Neural progenitor cell (in vitro differentiated cells): ENCODE data around the gene SLC23A1. TPM values are rescaled to one million over a fixed set of nuclear protein-coding genes. Genes with fewer than 3 reads are reported as not detected.

Source experiments
- DNase-seq: peaks from one replicate; pipeline ENCODE4 v3.0.0-alpha.2; 2016; ENCODE audit warnings: low spot score
- H2AFZ ChIP-seq: fragments of 200-600 bp; sonication (generic); replicated peaks from 2 replicates; pipeline ENCODE4 v1.6.1; 2016; ENCODE audit warnings: antibody characterized with exemption
- H3F3A ChIP-seq: fragments of 200-600 bp; sonication (generic); 2 replicates; pipeline ENCODE4 v1.6.1; 2016; ENCODE audit warnings: antibody characterized with exemption, low read depth
- H3K27ac ChIP-seq: fragments of 200-600 bp; sonication (generic); 2 replicates; pipeline ENCODE4 v1.5.1; 2016; ENCODE audit warnings: mild to moderate bottlenecking
- H3K27me3 ChIP-seq: fragments of 200-600 bp; sonication (generic); 2 replicates; pipeline ENCODE4 v1.6.1; 2016; ENCODE audit warnings: mild to moderate bottlenecking, moderate library complexity
- H3K36me3 ChIP-seq: fragments of 200-600 bp; sonication (generic); 2 replicates; pipeline ENCODE4 v1.5.1; 2016
- H3K4me1 ChIP-seq: fragments of 200-600 bp; sonication (generic); 2 replicates; pipeline ENCODE4 v1.6.1; 2016; ENCODE audit warnings: mixed run types
- H3K4me2 ChIP-seq: fragments of 200-600 bp; sonication (generic); 2 replicates; pipeline ENCODE4 v1.6.1; 2016
- H3K4me3 ChIP-seq: fragments of 200-600 bp; sonication (generic); 2 replicates; pipeline ENCODE4 v1.5.1; 2016
- H3K79me2 ChIP-seq: fragments of 200-600 bp; sonication (generic); 2 replicates; pipeline ENCODE4 v1.6.1; 2016; ENCODE audit warnings: low read depth
- H3K9ac ChIP-seq: fragments of 200-600 bp; sonication (generic); 2 replicates; pipeline ENCODE4 v1.6.1; 2016
- H3K9me3 ChIP-seq: fragments of 200-600 bp; sonication (generic); 2 replicates; pipeline ENCODE4 v1.5.1; 2016; ENCODE audit warnings: low read depth
- H4K20me1 ChIP-seq: fragments of 200-600 bp; sonication (generic); 2 replicates; pipeline ENCODE4 v1.6.1; 2016; ENCODE audit warnings: low read depth
- H3K27ac Mint-ChIP-seq: 3 replicates; pipeline ENCODE4 v1.8.0; 2021; ENCODE audit warnings: mixed read lengths
- H3K27me3 Mint-ChIP-seq: 2 replicates; pipeline ENCODE4 v1.8.0; 2022; ENCODE audit warnings: low read depth, mild to moderate bottlenecking, inconsistent platforms, moderate library complexity, mixed read lengths; ENCODE audit not compliant: insufficient read depth
- H3K36me3 Mint-ChIP-seq: 3 replicates; pipeline ENCODE4 v1.8.0; 2021; ENCODE audit warnings: mixed read lengths
- H3K4me1 Mint-ChIP-seq: 3 replicates; pipeline ENCODE4 v1.8.0; 2021; ENCODE audit warnings: mixed read lengths
- H3K4me3 Mint-ChIP-seq: 3 replicates; pipeline ENCODE4 v1.8.0; 2021; ENCODE audit warnings: mild to moderate bottlenecking, moderate library complexity, mixed read lengths
- H3K9me3 Mint-ChIP-seq: 3 replicates; pipeline ENCODE4 v1.8.0; 2020; ENCODE audit warnings: mixed read lengths
- EZH2 ChIP-seq: fragments of 200-600 bp; sonication (generic); IDR thresholded peaks from 2 replicates; pipeline ENCODE4 v1.6.1; 2017; ENCODE audit warnings: antibody characterized with exemption, mild to moderate bottlenecking, moderate library complexity
- EZH2phosphoT487 ChIP-seq: fragments of 200-600 bp; sonication (generic); IDR thresholded peaks from 2 replicates; pipeline ENCODE4 v1.6.1; 2017; ENCODE audit warnings: antibody characterized with exemption
- total RNA-seq: library from RNA; depleted of rRNA; stranded (reverse); fragments of >200 nt; gene quantifications from 2 replicates; pipeline ENCODE4 v1.2.3, GENCODE V29; 2015; ENCODE audit warnings: low replicate concordance
- TF ChIP-seq, protein P1 (sequence below): fragments of 200-600 bp; sonication (generic); IDR thresholded peaks from 2 replicates; pipeline ENCODE4 v1.5.1; 2017; ENCODE audit warnings: antibody characterized with exemption, mild to moderate bottlenecking

Gene SLC23A1
- total RNA-seq, 1 donor from 2014 or later, result not detected

- TF ChIP-seq EZH2phosphoT487 (no peak), EZH2 (no peak)
- TF ChIP-seq, protein P1, sequence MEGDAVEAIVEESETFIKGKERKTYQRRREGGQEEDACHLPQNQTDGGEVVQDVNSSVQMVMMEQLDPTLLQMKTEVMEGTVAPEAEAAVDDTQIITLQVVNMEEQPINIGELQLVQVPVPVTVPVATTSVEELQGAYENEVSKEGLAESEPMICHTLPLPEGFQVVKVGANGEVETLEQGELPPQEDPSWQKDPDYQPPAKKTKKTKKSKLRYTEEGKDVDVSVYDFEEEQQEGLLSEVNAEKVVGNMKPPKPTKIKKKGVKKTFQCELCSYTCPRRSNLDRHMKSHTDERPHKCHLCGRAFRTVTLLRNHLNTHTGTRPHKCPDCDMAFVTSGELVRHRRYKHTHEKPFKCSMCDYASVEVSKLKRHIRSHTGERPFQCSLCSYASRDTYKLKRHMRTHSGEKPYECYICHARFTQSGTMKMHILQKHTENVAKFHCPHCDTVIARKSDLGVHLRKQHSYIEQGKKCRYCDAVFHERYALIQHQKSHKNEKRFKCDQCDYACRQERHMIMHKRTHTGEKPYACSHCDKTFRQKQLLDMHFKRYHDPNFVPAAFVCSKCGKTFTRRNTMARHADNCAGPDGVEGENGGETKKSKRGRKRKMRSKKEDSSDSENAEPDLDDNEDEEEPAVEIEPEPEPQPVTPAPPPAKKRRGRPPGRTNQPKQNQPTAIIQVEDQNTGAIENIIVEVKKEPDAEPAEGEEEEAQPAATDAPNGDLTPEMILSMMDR, result no peak
Measured at GRCh38 chr5:139343476-139343875, 39.6 kb downstream of the SLC23A1 start.

GRCh38 chr5:139342423-139342723, 40.7 kb downstream of the SLC23A1 start:
- Mint-ChIP-seq H3K4me3 (peak overlapping the region; percentile 95), H3K9me3 (peaks cover 3% of the 10 kb centered on the region), H3K27ac (peak overlapping the region; percentile 98), H3K4me1 (peaks cover 26% of the 10 kb centered on the region), H3K27me3 (peaks cover 2% of the 10 kb centered on the region), H3K36me3 (peaks cover 21% of the 10 kb centered on the region)
- TF ChIP-seq EZH2phosphoT487 (no peak), EZH2 (no peak)
- TF ChIP-seq, protein P1, result no peak
- Histone ChIP-seq H3F3A (peaks cover 13% of the 10 kb centered on the region), H3K4me3 (peak overlapping the region; percentile 89), H3K79me2 (peaks cover 57% of the 10 kb centered on the region), H3K36me3 (peaks cover 2% of the 10 kb centered on the region), H3K9me3 (no peaks in the 10 kb centered on the region), H3K9ac (peak overlapping the region; percentile 87), H3K4me2 (peak overlapping the region; percentile 98), H3K27me3 (no peaks in the 10 kb centered on the region), H2AFZ (no peak overlapping the region), H3K27ac (peak overlapping the region; percentile 97), H4K20me1 (peaks cover 51% of the 10 kb centered on the region), H3K4me1 (peaks cover 12% of the 10 kb centered on the region)
- DNase-seq, result no peak

More at GRCh38 chr5:139343476-139343875, 39.6 kb downstream of the SLC23A1 start:
- Mint-ChIP-seq H3K27ac (no peak overlapping the region), H3K4me3 (peak overlapping the region; percentile 95), H3K9me3 (peaks cover 3% of the 10 kb centered on the region), H3K4me1 (peaks cover 26% of the 10 kb centered on the region), H3K27me3 (peaks cover 2% of the 10 kb centered on the region), H3K36me3 (peaks cover 23% of the 10 kb centered on the region)
- Histone ChIP-seq H3K79me2 (peaks cover 68% of the 10 kb centered on the region), H3F3A (peaks cover 13% of the 10 kb centered on the region), H3K36me3 (peaks cover 2% of the 10 kb centered on the region), H3K4me1 (peaks cover 12% of the 10 kb centered on the region), H2AFZ (no peak overlapping the region), H3K4me3 (peak overlapping the region; percentile 89), H3K27ac (no peak overlapping the region), H3K9me3 (no peaks in the 10 kb centered on the region), H3K9ac (peak overlapping the region; percentile 87), H4K20me1 (peaks cover 62% of the 10 kb centered on the region), H3K27me3 (no peaks in the 10 kb centered on the region), H3K4me2 (peak overlapping the region; percentile 98)
- no peak for DNase-seq

DNA sequence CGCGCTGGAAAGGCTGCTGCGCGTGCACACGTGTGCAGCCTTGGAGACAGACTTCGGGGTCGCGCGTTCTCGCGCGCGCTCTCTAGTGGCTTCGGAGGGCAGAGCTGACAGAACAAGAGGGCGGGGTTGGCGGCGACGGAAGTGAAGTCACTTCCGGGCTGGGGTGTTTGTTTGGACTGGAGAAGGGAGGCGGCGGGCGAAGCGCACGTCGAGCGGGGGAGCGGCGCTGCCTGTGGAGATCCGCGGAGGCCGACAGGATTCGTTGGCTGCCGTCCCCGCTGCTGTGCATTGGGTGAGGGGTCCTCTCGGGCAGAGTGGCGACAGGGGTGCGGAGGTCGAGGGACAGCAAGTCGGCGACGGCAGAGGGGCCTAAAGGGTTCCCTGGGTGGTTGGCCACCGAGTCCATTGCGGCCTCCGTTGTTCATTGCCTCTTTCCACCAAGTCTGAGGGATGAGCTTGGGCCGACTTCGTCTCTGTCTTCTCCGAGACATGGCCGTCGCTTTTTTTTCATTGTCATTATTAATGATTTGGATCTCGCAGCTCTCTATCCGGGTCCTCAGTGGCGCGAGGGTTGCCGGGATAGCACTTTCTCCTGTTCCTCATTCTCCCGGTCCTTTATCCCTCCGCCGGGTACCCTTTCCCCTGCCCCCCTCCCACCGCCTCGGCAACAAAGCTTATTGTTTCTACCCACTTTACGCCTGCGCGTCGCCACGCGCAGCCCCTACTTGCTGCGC, 41.2 kb downstream of the SLC23A1 start, which contains the start of gene PAIP2:
Gene PAIP2 (plus strand): TSS at position 166 of the 734 bp plus-strand sequence. CDS start 21,931 bp downstream, outside the sequence.
- Histone ChIP-seq H3K4me3 (peak within 1 kb of the TSS; percentile 89), H3K4me1 (peaks cover 12% of the 10 kb centered on the region), H3K36me3 (peaks cover 2% of the 10 kb centered on the region), H3K27ac (peak within 1 kb of the TSS; percentile 97), H3K4me2 (peak within 1 kb of the TSS; percentile 98), H3K9me3 (no peaks in the 10 kb centered on the region), H3F3A (peaks cover 15% of the 10 kb centered on the region), H2AFZ (peak within 1 kb of the TSS; percentile 71), H3K27me3 (no peaks in the 10 kb centered on the region), H3K79me2 (peaks cover 52% of the 10 kb centered on the region), H3K9ac (peak within 1 kb of the TSS; percentile 91), H4K20me1 (peaks cover 46% of the 10 kb centered on the region)
- Mint-ChIP-seq H3K9me3 (peaks cover 3% of the 10 kb centered on the region), H3K4me3 (peak within 1 kb of the TSS; percentile 95), H3K36me3 (peaks cover 17% of the 10 kb centered on the region), H3K27ac (peak within 1 kb of the TSS; percentile 98), H3K27me3 (peaks cover 2% of the 10 kb centered on the region), H3K4me1 (peaks cover 27% of the 10 kb centered on the region)
- peak; percentile 99 for DNase-seq
- TF ChIP-seq EZH2phosphoT487, result no peak
- TF ChIP-seq, protein P1, result peak; percentile 74
